ENCODE data around the gene ADAMTS7.
"Not testable (repeated sequence)": the region's sequence is repeated elsewhere in the genome, so short reads cannot be mapped to it uniquely, and the experiment has no call there.

Gene ADAMTS7

DNA sequence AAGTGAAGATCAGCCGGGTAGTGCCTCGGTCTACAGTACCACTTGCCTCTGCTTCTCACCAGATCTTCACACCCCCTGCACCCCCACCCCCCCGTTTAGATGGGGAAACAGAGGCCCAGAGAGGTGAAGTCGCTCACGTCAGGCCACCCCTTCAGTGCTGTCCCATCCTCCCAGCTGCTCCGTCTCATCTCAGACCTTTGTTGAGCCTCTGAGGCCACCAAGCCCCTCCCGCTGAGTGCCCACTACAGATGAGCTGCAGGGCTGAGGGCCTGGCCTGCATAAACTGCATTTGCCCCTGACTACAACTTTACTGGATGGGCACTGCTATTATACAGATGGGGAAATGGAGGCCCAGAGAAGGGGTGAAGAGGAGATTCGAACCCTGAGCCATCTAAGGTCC is 35.8 kb downstream of the ADAMTS7 start:
- Histone ChIP-seq H3K9ac (no peak overlapping the region), H3K36me3 (peaks cover 0 to 7% (median 0%) of the 10 kb centered on the region in 11 experiments; a peak in 1 of 22 replicates), H3K9me3 (replicated peaks in 1 of 11) (no peaks in the 10 kb centered on the region), H3K4me3 (no peak overlapping the region), H3K4me1 (0 out of 20 replicates have a peak, but pooled peaks cover 0 to 5% (median 0%) of the 10 kb centered on the region in 10 experiments), H3K27ac (no peak overlapping the region), H4K20me1 (no peaks in the 10 kb centered on the region), H3K4me2 (no peak overlapping the region), H3K27me3 (no peaks in the 10 kb centered on the region)
- no peak for TF ChIP-seq Cebpa-rat (IDR thresholded peaks at IDR 0.05)

DNA sequence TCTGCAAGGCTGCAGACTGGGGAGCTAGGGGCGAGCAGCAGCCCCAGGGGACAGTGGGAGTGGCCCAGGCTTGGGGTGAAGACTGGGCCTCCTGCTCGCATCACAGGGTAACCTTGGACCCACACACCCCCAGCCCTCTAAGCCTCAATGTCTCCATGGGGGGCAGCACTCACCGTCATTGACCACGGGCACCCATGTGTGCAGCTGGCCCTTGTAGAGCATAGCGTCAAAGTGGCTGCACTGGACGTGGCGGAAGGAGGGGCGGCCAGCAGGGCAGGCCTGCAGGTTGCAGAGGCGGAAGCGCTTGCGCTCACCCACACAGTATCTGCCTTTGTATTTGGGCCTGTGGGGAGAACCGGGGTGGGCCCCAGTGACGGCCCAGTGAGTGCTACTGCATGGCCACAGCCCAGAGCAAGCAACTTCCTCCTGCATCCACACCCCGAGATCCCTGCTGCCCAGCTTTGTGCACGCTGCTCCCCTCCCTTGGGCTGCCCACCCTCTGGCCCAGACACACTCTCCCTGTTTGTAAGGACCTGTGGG is 36.7 kb downstream of the ADAMTS7 start:
- H3K4me2 ChIP-seq; H3K9me3 ChIP-seq (replicated peaks in 1 of 11): not testable (repeated sequence)

DNA sequence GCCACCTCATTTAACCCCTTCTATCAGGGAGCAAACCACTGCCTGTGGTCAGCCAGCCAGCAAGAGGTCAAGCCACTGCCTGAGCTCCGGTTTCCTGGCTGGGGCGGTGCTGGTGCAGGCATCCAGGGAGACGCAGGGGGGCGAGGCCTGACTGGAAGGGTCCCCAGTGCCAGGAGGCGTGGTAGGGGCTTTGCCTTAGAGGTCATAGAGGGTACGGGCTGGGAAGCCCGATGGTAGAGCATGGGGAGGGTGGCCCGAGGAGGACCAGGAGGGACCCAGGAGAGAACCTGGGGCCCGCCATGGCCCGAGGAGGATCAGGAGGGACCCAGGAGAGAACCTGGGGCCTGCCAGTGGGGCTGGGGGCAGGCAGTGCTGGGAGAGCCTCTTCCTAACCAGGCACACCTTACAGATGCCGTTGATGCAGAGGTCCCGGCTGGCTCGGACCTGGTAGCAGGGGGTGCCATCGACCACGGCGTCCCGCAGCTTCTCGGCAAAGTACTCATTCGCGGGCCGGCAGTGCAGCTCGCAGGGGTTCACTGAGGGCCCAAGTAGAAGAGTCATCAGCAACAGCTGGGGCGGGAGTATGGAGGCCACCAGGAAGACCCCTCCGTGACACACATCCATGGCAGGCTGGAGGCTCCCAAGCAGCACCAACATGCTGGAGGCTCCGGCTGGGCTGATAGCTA is 37.4 kb downstream of the ADAMTS7 start:
- H3K36me3 ChIP-seq; H3K4me3 ChIP-seq; H3K9ac ChIP-seq; H3K9me3 ChIP-seq (replicated peaks in 1 of 11); H4K20me1 ChIP-seq; H3K27ac ChIP-seq; H3K4me2 ChIP-seq; H3K27me3 ChIP-seq: not testable (repeated sequence)
- peaks cover 0 to 15% (median 10%) of the 10 kb centered on the region in 10 experiments; a peak in 18 of 20 replicates for H3K4me1 ChIP-seq

More for the DNA sequence above, 36.7 kb downstream of the ADAMTS7 start:
- not testable (repeated sequence) for H3K36me3 ChIP-seq, H3K9ac ChIP-seq, H3K4me1 ChIP-seq, H3K4me3 ChIP-seq, H4K20me1 ChIP-seq, H3K27ac ChIP-seq, H3K27me3 ChIP-seq

DNA sequence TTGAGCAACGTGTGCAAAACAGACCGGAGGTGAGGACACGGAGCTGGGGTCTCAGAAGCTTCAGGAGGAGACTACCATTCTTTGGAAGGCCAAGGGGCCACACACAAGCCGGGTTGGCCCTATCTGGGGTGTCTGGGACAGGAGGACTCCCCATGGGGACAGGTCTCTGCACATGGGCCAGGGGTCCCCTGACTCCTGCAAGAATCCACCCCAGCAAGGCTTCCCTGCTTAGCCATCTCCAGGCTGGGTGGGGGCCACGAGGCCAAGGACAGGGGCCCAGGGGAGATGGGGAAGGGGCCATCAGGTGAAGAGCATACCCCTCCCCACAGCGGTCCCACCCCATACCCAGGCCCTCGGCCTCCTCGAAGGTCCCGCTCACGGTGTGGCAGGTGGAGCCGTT is 38.5 kb downstream of the ADAMTS7 start:
- peaks cover 0 to 6% (median 0%) of the 10 kb centered on the region in 11 experiments; a peak in 1 of 22 replicates for H3K36me3 ChIP-seq
- H3K9me3 ChIP-seq (replicated peaks in 1 of 11): no peaks in the 10 kb centered on the region
- H3K4me3 ChIP-seq: no peak overlapping the region
- no peak overlapping the region for H3K9ac ChIP-seq
- no peak overlapping the region for H3K27ac ChIP-seq
- no peak overlapping the region for H3K4me2 ChIP-seq
- no peaks in the 10 kb centered on the region for H3K27me3 ChIP-seq
- no peaks in the 10 kb centered on the region for H4K20me1 ChIP-seq
- peaks cover 0 to 25% (median 20%) of the 10 kb centered on the region in 10 experiments; a peak in 18 of 20 replicates for H3K4me1 ChIP-seq
- TF ChIP-seq Cebpa-rat (IDR thresholded peaks at IDR 0.05): no peak

DNA sequence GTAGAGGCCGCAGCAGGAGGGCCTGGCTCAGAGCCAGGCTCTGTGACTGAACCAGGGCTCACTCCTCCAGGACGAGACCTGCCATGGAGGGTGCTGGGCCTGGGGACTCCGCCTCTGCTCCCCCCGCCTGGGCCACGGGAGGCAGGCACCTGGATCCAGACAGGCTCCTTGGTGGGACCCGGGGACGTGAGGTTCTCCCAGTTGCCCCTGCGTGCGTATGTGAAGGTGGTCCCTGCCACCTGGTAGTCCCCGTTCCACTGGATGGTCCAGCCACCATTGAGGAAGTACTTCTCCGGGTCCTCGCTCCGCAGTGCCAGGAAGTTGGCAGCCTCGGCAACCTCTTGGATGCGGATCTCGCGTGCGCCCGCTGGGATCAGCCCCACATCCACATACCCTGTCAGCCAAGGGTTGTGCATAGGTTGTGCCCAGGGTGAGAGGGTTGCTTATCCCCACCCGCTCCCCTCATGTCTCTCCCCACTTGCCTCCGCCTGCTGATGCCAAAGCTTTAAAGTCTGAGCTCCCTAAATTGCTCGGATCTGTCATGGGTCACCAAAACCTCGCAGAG is 39.7 kb downstream of the ADAMTS7 start:
- H3K4me2 ChIP-seq; H4K20me1 ChIP-seq; H3K27ac ChIP-seq; H3K9me3 ChIP-seq (replicated peaks in 1 of 11); H3K4me3 ChIP-seq; H3K36me3 ChIP-seq; H3K27me3 ChIP-seq; H3K9ac ChIP-seq: not testable (repeated sequence)
- peaks cover 0 to 35% (median 28%) of the 10 kb centered on the region in 10 experiments; a peak in 19 of 20 replicates for H3K4me1 ChIP-seq

DNA sequence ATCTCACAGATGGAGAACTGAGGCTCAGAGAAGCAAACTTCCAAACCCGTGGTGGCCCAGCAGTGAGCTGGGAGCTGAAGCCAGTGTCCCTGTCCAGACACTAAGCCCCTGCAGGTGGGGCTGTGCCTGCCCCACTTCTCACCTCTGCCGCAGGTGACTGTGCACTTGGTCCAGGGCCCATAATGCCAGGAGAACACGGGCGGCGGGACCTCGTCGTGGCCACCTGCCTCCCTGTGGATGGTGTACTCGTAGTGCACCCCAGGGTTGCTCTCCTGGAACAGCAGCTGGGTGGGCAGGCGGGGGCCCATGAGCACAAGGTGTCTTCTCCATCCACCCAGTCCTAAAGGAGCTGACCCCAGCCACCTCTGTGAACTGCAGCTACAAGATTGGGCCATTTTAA is 40.2 kb downstream of the ADAMTS7 start:
- H3K9ac ChIP-seq; H3K4me3 ChIP-seq; H3K9me3 ChIP-seq (replicated peaks in 1 of 11); H3K27ac ChIP-seq; H3K27me3 ChIP-seq; H3K4me2 ChIP-seq; H4K20me1 ChIP-seq; H3K36me3 ChIP-seq: not testable (repeated sequence)
- peaks cover 0 to 40% (median 33%) of the 10 kb centered on the region in 10 experiments; a peak in 19 of 20 replicates for H3K4me1 ChIP-seq

DNA sequence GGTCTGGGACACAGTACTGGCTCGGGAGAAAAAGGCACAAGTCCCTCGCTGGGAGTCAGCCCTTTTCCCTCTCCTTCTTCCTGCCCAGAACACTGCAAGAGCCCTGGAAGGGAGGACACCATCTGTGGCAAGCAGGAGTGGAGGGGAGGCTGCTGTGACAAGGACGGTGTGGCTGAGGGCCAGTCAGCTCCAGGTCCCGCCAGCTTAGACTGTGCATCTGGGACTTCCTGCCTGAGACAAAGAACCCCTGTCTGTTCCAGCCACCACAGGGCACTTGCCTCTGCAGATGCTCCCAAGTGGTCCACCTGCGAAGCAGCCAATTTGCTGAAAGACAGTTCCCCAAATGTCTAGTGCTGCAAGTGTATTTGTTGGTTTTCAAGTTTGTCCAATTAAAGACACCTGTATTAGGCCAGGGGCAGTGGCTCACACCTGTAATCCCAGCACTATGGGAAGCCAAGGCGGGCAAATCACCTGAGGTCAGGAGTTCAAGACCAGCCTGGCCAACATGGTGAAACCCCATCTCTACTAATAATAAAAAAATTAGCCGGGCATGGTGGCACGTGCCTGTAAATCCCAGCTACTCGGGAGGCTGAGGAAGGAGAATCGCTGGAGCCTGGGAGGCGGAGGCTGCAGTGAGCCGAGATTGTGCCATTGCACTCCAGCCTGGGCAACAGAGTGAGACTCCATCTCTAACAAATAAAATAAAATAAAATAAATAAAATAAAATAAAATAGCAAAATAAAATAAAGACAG is 41.6 kb downstream of the ADAMTS7 start:
- not testable (repeated sequence) for H3K9me3 ChIP-seq (replicated peaks in 1 of 11); H3K4me3 ChIP-seq; H3K36me3 ChIP-seq; H4K20me1 ChIP-seq; H3K27me3 ChIP-seq
- Histone ChIP-seq H3K4me2 (peak overlapping the region in 9 of 11 experiments; percentile 37 to 70 (median 58); a peak in 18 of 22 replicates), H3K27ac (peak overlapping the region in 6 of 11 experiments; percentile 32 to 62 (median 44); a peak in 9 of 22 replicates), H3K9ac (peak overlapping the region in 3 of 11 experiments; percentile 18 to 37 (median 24); a peak in 2 of 22 replicates), H3K4me1 (peaks cover 6 to 52% (median 45%) of the 10 kb centered on the region in 10 experiments)

DNA sequence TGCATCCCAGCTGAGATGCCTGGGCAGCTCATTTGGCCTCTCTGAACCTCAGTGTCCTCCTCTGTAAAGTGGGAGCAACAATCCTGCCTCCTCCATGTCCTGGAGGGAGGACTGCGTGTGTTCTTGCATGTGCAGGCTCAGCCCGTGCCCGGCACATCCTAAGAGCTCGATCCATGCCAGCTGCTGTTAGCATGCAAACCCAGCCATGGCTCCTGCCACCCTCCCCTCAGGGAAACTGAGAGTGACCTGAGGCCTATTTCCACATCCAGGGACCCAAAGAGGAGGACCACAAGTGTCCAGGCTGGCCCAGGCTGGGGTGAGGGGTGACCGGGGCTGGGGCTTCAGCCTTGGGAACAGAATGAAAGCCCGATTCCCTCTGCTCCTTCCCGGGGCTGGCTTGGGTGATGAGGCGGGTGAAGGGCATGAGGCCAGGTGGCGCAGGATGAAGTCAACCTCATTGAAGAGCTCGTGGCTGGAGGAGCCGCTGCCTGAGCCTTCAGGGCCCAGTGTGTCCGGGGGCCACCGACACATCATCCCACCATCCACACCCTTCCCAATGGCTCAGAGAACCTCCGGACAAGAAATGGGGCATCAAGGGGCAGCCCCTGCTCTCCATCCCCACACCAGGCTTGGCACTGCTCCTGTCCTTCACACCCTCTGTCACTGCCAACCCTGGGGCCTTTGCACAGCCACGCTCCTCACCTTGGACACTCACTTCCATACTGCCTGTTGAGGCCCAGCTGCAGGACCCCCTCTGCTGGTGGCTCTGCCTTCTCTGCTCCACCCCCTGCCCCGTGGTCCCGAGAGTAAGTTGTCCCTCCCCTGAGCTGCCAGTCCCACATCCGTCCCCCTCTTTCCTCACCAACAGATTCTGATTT is 42.5 kb downstream of the ADAMTS7 start:
- Histone ChIP-seq H3K9me3 (replicated peaks in 1 of 11) (no peaks in the 10 kb centered on the region), H3K4me2 (peak overlapping the region in 9 of 11 experiments; percentile 37 to 70 (median 58); a peak in 18 of 22 replicates), H3K27me3 (peaks cover 0 to 9% (median 0%) of the 10 kb centered on the region in 11 experiments; a peak in 2 of 22 replicates), H3K9ac (peak overlapping the region in 3 of 11 experiments; percentile 18 to 37 (median 24); a peak in 2 of 22 replicates), H3K4me3 (no peak overlapping the region), H3K36me3 (peaks cover 0 to 6% (median 0%) of the 10 kb centered on the region in 11 experiments; a peak in 1 of 22 replicates), H3K4me1 (peaks cover 15 to 61% (median 54%) of the 10 kb centered on the region in 10 experiments), H4K20me1 (no peaks in the 10 kb centered on the region), H3K27ac (peak overlapping the region in 6 of 11 experiments; percentile 32 to 62 (median 44); a peak in 8 of 22 replicates)
- TF ChIP-seq Cebpa-rat (IDR thresholded peaks at IDR 0.05): no peak

Measured in BLaER1 treated with 17β-estradiol and CSF1 and Interleukin-3, amounts not matched to agents 10 nM and 100 nM (cell line).